Glomerular visceral epithelial cell (primary cell): Measurements from ENCODE around the gene PCBD2.
"Not testable (repeated sequence)": the region's sequence is repeated elsewhere in the genome, so short reads cannot be mapped to it uniquely, and the experiment has no call there.

Experiments used
- DNase-seq: peaks from one replicate; pipeline ENCODE4 v3.0.0-alpha.2; 2016; ENCODE audit errors: extremely low spot score

The PCBD2 gene

GRCh38 chr5:134963098-134963497, 58.2 kb downstream of the PCBD2 start:
- no peak for DNase-seq

GRCh38 chr5:134964359-134965270, 59.7 kb downstream of the PCBD2 start:
- DNase-seq: no peak

- no peak for DNase-seq
Measured at GRCh38 chr5:134965271-134965825, 60.4 kb downstream of the PCBD2 start.

GRCh38 chr5:134967607-134968006, 62.7 kb downstream of the PCBD2 start, which contains the start of gene CATSPER3:
TSS of gene CATSPER3 (plus strand) at chr5:134967907. CDS start at chr5:134967992, 85 bp downstream.
- no peak for DNase-seq

GRCh38 chr5:134968055-134968454, 63.1 kb downstream of the PCBD2 start:
- no peak for DNase-seq

GRCh38 chr5:134969166-134969565, 64.2 kb downstream of the PCBD2 start:
- DNase-seq: no peak

GRCh38 chr5:134975078-134975715, 70.3 kb downstream of the PCBD2 start:
- no peak for DNase-seq

- DNase-seq: no peak
Measured at GRCh38 chr5:134975843-134976242, 70.9 kb downstream of the PCBD2 start.

GRCh38 chr5:134976841-134977240, 71.9 kb downstream of the PCBD2 start:
- DNase-seq: no peak

- no peak for DNase-seq
Measured at GRCh38 chr5:134979416-134979815, 74.5 kb downstream of the PCBD2 start.

GRCh38 chr5:134982230-134982629, 77.3 kb downstream of the PCBD2 start:
- DNase-seq: no peak

- DNase-seq: no peak
Measured at GRCh38 chr5:134989266-134989830, 84.4 kb downstream of the PCBD2 start.

GRCh38 chr5:134990183-134990582, 85.3 kb downstream of the PCBD2 start:
- not testable (repeated sequence) for DNase-seq

- DNase-seq: no peak
Measured at GRCh38 chr5:134992148-134992547, 87.2 kb downstream of the PCBD2 start.

GRCh38 chr5:134993161-134993560, 88.2 kb downstream of the PCBD2 start:
- no peak for DNase-seq

GRCh38 chr5:134994560-134995156, 89.7 kb downstream of the PCBD2 start:
- no peak for DNase-seq

- no peak for DNase-seq
Measured at GRCh38 chr5:134995850-134996402, 91.0 kb downstream of the PCBD2 start.

- no peak for DNase-seq
Measured at GRCh38 chr5:134997015-134997414, 92.1 kb downstream of the PCBD2 start.

GRCh38 chr5:134998068-134998467, 93.1 kb downstream of the PCBD2 start:
- not testable (repeated sequence) for DNase-seq

- DNase-seq: no peak
Measured at GRCh38 chr5:135004376-135004775, 99.4 kb downstream of the PCBD2 start.

- no peak for DNase-seq
Measured at GRCh38 chr5:135005076-135005475, 100.1 kb downstream of the PCBD2 start.

- no peak for DNase-seq
Measured at GRCh38 chr5:135007305-135007704, 102.4 kb downstream of the PCBD2 start.
